Endothelial cell of umbilical vein (primary cell): ENCODE measurements around the gene KCNMB2. TPM values are rescaled to one million over a fixed set of nuclear protein-coding genes. Genes with fewer than 3 reads are reported as not detected.

Source experiments
- BruUV-seq: library from RNA; stranded (reverse); fragments of 400-500 nt; replicated peaks from 2 replicates; lab custom pipeline; 2021; lab: Mats Ljungman, UMichigan
- CTCF ChIA-PET: fragments of 300-600, 350-600 bp; sonication (Branson Sonifier 250); formaldehyde crosslinking; loops from one replicate; lab custom pipeline; 2021; ENCODE audit warnings: antibody characterized with exemption, inconsistent platforms; lab: Charles Lee
- POLR2A ChIA-PET: fragments of 300-600, 350-600 bp; sonication (Branson Sonifier 250); formaldehyde crosslinking; loops from one replicate; lab custom pipeline; 2021; ENCODE audit warnings: antibody characterized with exemption, inconsistent platforms; lab: Charles Lee
- DNase-seq: peaks from one replicate; pipeline ENCODE4 v3.0.0-alpha.2; 2011; ENCODE audit warnings: low read depth, low spot score
- FAIRE-seq: peaks from 2 replicates; lab custom pipeline; 2011; peaks lifted over from hg19 to GRCh38; lab: Jason Lieb, UNC
- H2AFZ ChIP-seq: 2 replicates; pipeline ENCODE4 v1.6.0; 2012; ENCODE audit warnings: low read depth, low read length, control low read depth, inconsistent platforms
- H3K27ac ChIP-seq: 2 replicates; pipeline ENCODE4 v1.5.1; 2011; ENCODE audit warnings: low read depth, mild to moderate bottlenecking, control low read depth, low read length, moderate library complexity; ENCODE audit not compliant: insufficient read depth
- H3K27me3 ChIP-seq, 2 experiments: 2 replicates each; pipeline versions ENCODE4 v1.6.0 to v1.6.1; 2011; ENCODE audit warnings: low read length in 2 of 2, mixed read lengths in 1 of 2; ENCODE audit not compliant: control insufficient read depth in 2 of 2, insufficient read depth in 2 of 2
- H3K36me3 ChIP-seq, 2 experiments: 2 replicates in 1 of 2; 3 replicates in 1 of 2; pipeline ENCODE4 v1.5.1; 2011; ENCODE audit warnings: low read length in 2 of 2, mild to moderate bottlenecking in 1 of 2, moderate library complexity in 1 of 2; ENCODE audit not compliant: control insufficient read depth in 2 of 2, insufficient read depth in 2 of 2; ENCODE audit errors: extremely low read depth in 1 of 2
- H3K4me1 ChIP-seq: 3 replicates; pipeline ENCODE4 v1.5.1; 2011; ENCODE audit warnings: mild to moderate bottlenecking, low read length; ENCODE audit not compliant: control insufficient read depth, insufficient read depth; ENCODE audit errors: extremely low read depth
- H3K4me2 ChIP-seq: 2 replicates; pipeline ENCODE4 v1.6.1; 2011; ENCODE audit warnings: low read length, control low read depth, mixed read lengths; ENCODE audit not compliant: insufficient read depth
- H3K4me3 ChIP-seq, 3 experiments: fragments of 200-600 bp in 1 of 3; sonication (generic), shearing (Covaris generic) in 1 of 3; replicated peaks in 1 of 3; 2 replicates each; pipeline ENCODE4 v1.5.1; 2011 to 2016; ENCODE audit warnings: control low read depth in 3 of 3, low read length in 3 of 3, mild to moderate bottlenecking in 2 of 3, inconsistent platforms in 1 of 3, low read depth in 1 of 3, moderate library complexity in 1 of 3; ENCODE audit not compliant: insufficient read depth in 1 of 3
- H3K79me2 ChIP-seq: 2 replicates; pipeline ENCODE4 v1.6.0; 2012; ENCODE audit warnings: low read length, inconsistent platforms; ENCODE audit not compliant: control insufficient read depth, insufficient read depth
- H3K9ac ChIP-seq: replicated peaks from 2 replicates; pipeline ENCODE3; 2011; ENCODE audit warnings: low read length, control low read depth; ENCODE audit not compliant: insufficient read depth; ENCODE audit errors: extremely low read depth
- H3K9me1 ChIP-seq: replicated peaks from 3 replicates; pipeline ENCODE4 v1.6.0; 2011; ENCODE audit warnings: mild to moderate bottlenecking, low read length; ENCODE audit not compliant: control insufficient read depth, insufficient read depth; ENCODE audit errors: extremely low read depth
- H3K9me3 ChIP-seq: replicated peaks from 2 replicates; pipeline ENCODE4 v1.5.1; 2012; ENCODE audit warnings: low read length, inconsistent platforms; ENCODE audit not compliant: control insufficient read depth, insufficient read depth
- H4K20me1 ChIP-seq: replicated peaks from 2 replicates; pipeline ENCODE3; 2011; ENCODE audit warnings: mild to moderate bottlenecking, low read length; ENCODE audit not compliant: control insufficient read depth, insufficient read depth; ENCODE audit errors: extremely low read depth
- CTCF ChIP-seq, 2 donors: IDR thresholded peaks; 1 replicate in 1 of 2; 2 replicates in 1 of 2; pipeline ENCODE4 v1.5.1; 2011; ENCODE audit warnings: low read length in 2 of 2, mild to moderate bottlenecking in 2 of 2, moderate library complexity in 2 of 2, control low read depth in 1 of 2, inconsistent platforms in 1 of 2, low read depth in 1 of 2; ENCODE audit not compliant: insufficient read depth in 1 of 2; ENCODE audit errors: extremely low read depth in 1 of 2
- EZH2 ChIP-seq: IDR thresholded peaks from 2 replicates; pipeline ENCODE4 v1.6.1; 2012; ENCODE audit warnings: borderline replicate concordance, low read depth, mild to moderate bottlenecking, moderate library complexity, low read length, inconsistent platforms; ENCODE audit not compliant: severe bottlenecking
- FOS ChIP-seq: IDR thresholded peaks from 2 replicates; pipeline ENCODE4 v1.6.1; 2011; ENCODE audit warnings: mild to moderate bottlenecking, low read length, moderate library complexity, borderline replicate concordance; ENCODE audit not compliant: insufficient read depth
- GATA2 ChIP-seq: IDR thresholded peaks from 2 replicates; pipeline ENCODE4 v1.7.0; 2011; ENCODE audit warnings: low read depth, mild to moderate bottlenecking, moderate library complexity, mixed read lengths, low read length; ENCODE audit not compliant: insufficient read length, insufficient read depth
- JUN ChIP-seq: IDR thresholded peaks from 2 replicates; pipeline ENCODE4 v1.6.1; 2011; ENCODE audit warnings: borderline replicate concordance, low read depth; ENCODE audit not compliant: insufficient read length, insufficient read depth
- MAX ChIP-seq: IDR thresholded peaks from 2 replicates; pipeline ENCODE4 v1.6.1; 2011; ENCODE audit not compliant: insufficient read depth, insufficient read length
- MYC ChIP-seq: IDR thresholded peaks from one replicate; pipeline ENCODE4 v1.6.1; 2011; ENCODE audit warnings: mild to moderate bottlenecking, low read depth, low read length
- POLR2A ChIP-seq: IDR thresholded peaks from 2 replicates; pipeline ENCODE4 v1.6.1; 2012; ENCODE audit warnings: low read depth, mild to moderate bottlenecking, control low read depth, low read length
- POLR2AphosphoS5 ChIP-seq: IDR thresholded peaks from 2 replicates; pipeline ENCODE4 v1.6.1; 2012; ENCODE audit warnings: low read depth, mild to moderate bottlenecking, control low read depth, low read length, moderate library complexity; ENCODE audit not compliant: insufficient read depth
- dilution Hi-C: fragments of 300-500 bp; cut with MboI; formaldehyde crosslinking; loops from one replicate; pipeline ENCODE4 v1.15.0; 2019; ENCODE audit warnings: low sequenced_read_pairs; ENCODE audit not compliant: extremely low pct_ligation_motif_present
- intact Hi-C: fragments of 100-400 bp; cut with micrococcal nuclease; formaldehyde crosslinking; loops from one replicate; pipeline ENCODE4 v1.10.0; 2022
- polyA plus RNA-seq, 4 experiments: library from polyadenylated mRNA; depleted of rRNA in 3 of 4; stranded (reverse) in 3 of 4; unstranded in 1 of 4; fragments of >200 nt; gene quantifications; 2 replicates each; pipeline versions ENCODE4 v1.2.1 to v1.2.3, GENCODE V29; 2011 to 2012; ENCODE audit warnings: missing spikeins in 1 of 4
- total RNA-seq: library from RNA; stranded (reverse); gene quantifications from 2 replicates; pipeline ENCODE4 v1.2.3, GENCODE V29; 2021

The KCNMB2 gene
- total and polyA plus RNA-seq, 2 donors (not counting 3 experiments of a cell fraction or from before 2014, with no cell fraction given), result not detected

DNA sequence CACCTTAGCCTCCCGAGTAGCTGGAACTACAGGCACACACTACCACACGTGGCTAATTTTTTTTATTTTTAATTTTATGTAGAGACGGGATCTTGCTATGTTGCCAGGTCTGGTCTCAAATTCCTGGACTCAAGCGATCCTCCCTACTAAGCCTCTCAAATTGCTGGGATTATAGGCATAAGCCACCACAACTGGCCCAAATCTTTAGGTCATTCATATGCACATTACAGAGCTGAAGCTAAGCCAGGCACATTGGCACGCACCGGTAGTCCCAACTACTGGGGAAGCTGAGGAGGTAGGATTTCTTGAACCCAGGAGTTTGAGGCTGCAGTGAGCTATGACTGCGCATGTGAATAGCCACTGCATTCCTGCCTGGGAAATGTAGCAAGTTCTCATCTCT, 269.5 kb downstream of the KCNMB2 start:
- H3K4me1 ChIP-seq, result no peaks in the 10 kb centered on the region
- no peak for TF ChIP-seq POLR2AphosphoS5
- no peak for TF ChIP-seq MAX
- TF ChIP-seq CTCF (IDR thresholded peaks at IDR 0.05; ENCODE audit: extremely low read depth in 1 of 2, insufficient read depth in 1 of 2, low read depth in 1 of 2, low read length in 2 of 2), result no peak
- no peak for TF ChIP-seq EZH2
- no peak for TF ChIP-seq MYC
- no peak for TF ChIP-seq FOS
- TF ChIP-seq JUN, result no peak
- no peak for TF ChIP-seq GATA2
- no peak for TF ChIP-seq POLR2A
- H4K20me1 ChIP-seq, result no peaks in the 10 kb centered on the region
- H3K4me2 ChIP-seq, result no peak overlapping the region
- no peaks in the 10 kb centered on the region for H3K27me3 ChIP-seq
- intact Hi-C loops, result no loop called here
- no peak overlapping the region for H3K9ac ChIP-seq
- no peaks in the 10 kb centered on the region for H3K9me3 ChIP-seq
- H3K36me3 ChIP-seq, result no peaks in the 10 kb centered on the region
- no TSS peak for BruUV-seq
- no peaks in the 10 kb centered on the region for H3K79me2 ChIP-seq
- POLR2A ChIA-PET, result no interaction called here
- CTCF ChIA-PET, result no interaction called here
- no peak overlapping the region for H3K4me3 ChIP-seq
- FAIRE-seq (no peak), DNase-seq (no peak)
- H3K27ac ChIP-seq, result no peak overlapping the region
- H2AFZ ChIP-seq, result no peak overlapping the region
- H3K9me1 ChIP-seq, result no peaks in the 10 kb centered on the region
- dilution Hi-C loops, result no loop called here
